Measurements from ENCODE around the gene TAS1R3. TPM values are rescaled to one million over a fixed set of nuclear protein-coding genes. Genes with fewer than 3 reads are reported as not detected.

The TAS1R3 gene
- total RNA-seq, 2 donors from 2014 or later = 0.24 to 0.57 TPM

- TF ChIP-seq CTCF (IDR thresholded peaks at IDR 0.05) = no peak
- Histone ChIP-seq H3K27me3 (no peaks in the 10 kb centered on the region), H3K9me3 (no peaks in the 10 kb centered on the region), H3K4me3 (no peak overlapping the region), H3K4me1 (peaks cover 14% of the 10 kb centered on the region), H3K27ac (no peak overlapping the region), H3K36me3 (no peaks in the 10 kb centered on the region), H3K9ac (ENCODE audit: low read depth in 2 of 2, low read length in 2 of 2) (no peak overlapping the region)
- no peak for DNase-seq
- intact Hi-C loops (cut with DNase I) = no loop called here
Measured at GRCh38 chr1:1342584-1343115, 11.6 kb downstream of the TAS1R3 start.

GRCh38 chr1:1343811-1344421 is 12.8 kb downstream of the TAS1R3 start:
- H3K27me3 ChIP-seq = no peaks in the 10 kb centered on the region
- no peak overlapping the region for H3K9ac ChIP-seq (ENCODE audit: low read depth in 2 of 2, low read length in 2 of 2)
- no peak for TF ChIP-seq CTCF (IDR thresholded peaks at IDR 0.05)
- intact Hi-C loops (cut with DNase I) = no loop called here
- no peaks in the 10 kb centered on the region for H3K36me3 ChIP-seq
- H3K4me3 ChIP-seq = no peak overlapping the region
- DNase-seq = no peak
- peaks cover 17% of the 10 kb centered on the region for H3K4me1 ChIP-seq
- no peak overlapping the region for H3K27ac ChIP-seq
- H3K9me3 ChIP-seq = no peaks in the 10 kb centered on the region

- H3K27me3 ChIP-seq = no peaks in the 10 kb centered on the region
- no peaks in the 10 kb centered on the region for H3K9me3 ChIP-seq
- no peak for DNase-seq
- intact Hi-C loops (cut with DNase I) = no loop called here
- H3K9ac ChIP-seq (ENCODE audit: low read depth in 2 of 2, low read length in 2 of 2) = peak overlapping the region in 1 of 2 donors; percentile 2
- no peak overlapping the region for H3K4me3 ChIP-seq
- H3K4me1 ChIP-seq = peaks cover 17% of the 10 kb centered on the region
- H3K27ac ChIP-seq = no peak overlapping the region
- TF ChIP-seq CTCF (IDR thresholded peaks at IDR 0.05) = peak; percentile 30
- H3K36me3 ChIP-seq = no peaks in the 10 kb centered on the region
Measured at GRCh38 chr1:1344655-1345361, 13.7 kb downstream of the TAS1R3 start.

- H3K4me3 ChIP-seq = no peak overlapping the region
- no peaks in the 10 kb centered on the region for H3K36me3 ChIP-seq
- H3K27ac ChIP-seq = no peak overlapping the region
- intact Hi-C loops (cut with DNase I) = no loop called here
- H3K9me3 ChIP-seq = no peaks in the 10 kb centered on the region
- no peaks in the 10 kb centered on the region for H3K27me3 ChIP-seq
- peak overlapping the region in 1 of 2 donors; percentile 9 for H3K9ac ChIP-seq (ENCODE audit: low read depth in 2 of 2, low read length in 2 of 2)
- DNase-seq = no peak
- no peak for TF ChIP-seq CTCF (IDR thresholded peaks at IDR 0.05)
- H3K4me1 ChIP-seq = peaks cover 17% of the 10 kb centered on the region
Measured at GRCh38 chr1:1345384-1345783, 14.3 kb downstream of the TAS1R3 start.

GRCh38 chr1:1345860-1346500 is 14.9 kb downstream of the TAS1R3 start:
- Histone ChIP-seq H3K27ac (no peak overlapping the region), H3K27me3 (no peaks in the 10 kb centered on the region), H3K4me1 (peaks cover 17% of the 10 kb centered on the region), H3K9ac (ENCODE audit: low read depth in 2 of 2, low read length in 2 of 2) (peak overlapping the region; percentile 9 to 43), H3K36me3 (no peaks in the 10 kb centered on the region), H3K9me3 (no peaks in the 10 kb centered on the region), H3K4me3 (no peak overlapping the region)
- no peak for DNase-seq
- no peak for TF ChIP-seq CTCF (IDR thresholded peaks at IDR 0.05)
- intact Hi-C loops (cut with DNase I) = no loop called here
